ENCODE measurements around the gene TRIM33.
A peak's percentile ranks its signal among the peaks of the same experiment; 100 is the strongest.
"Not testable (repeated sequence)": the region's sequence is repeated elsewhere in the genome, so short reads cannot be mapped to it uniquely, and the experiment has no call there.

The TRIM33 gene

GRCh38 chr1:114397601-114398000 is 113.4 kb downstream of the TRIM33 start:
- no peak overlapping the region for H3K4me3 ChIP-seq (ENCODE audit: control insufficient read depth in 1 of 7, extremely low read depth in 1 of 7, insufficient read depth in 4 of 7, low read depth in 2 of 7, low read length in 6 of 7)
- 100% methylated on average over 1 of the region's 4 CpGs for WGBS (ENCODE audit: insufficient coverage)
- H3K4me1 ChIP-seq (ENCODE audit: control extremely low read depth in 1 of 4, control insufficient read depth in 4 of 4, insufficient read depth in 4 of 4, low read length in 3 of 4): no peaks in the 10 kb centered on the region
- peaks cover 9 to 47% (median 28%) of the 10 kb centered on the region in 4 experiments for H3K36me3 ChIP-seq (ENCODE audit: control insufficient read depth in 4 of 4, insufficient read depth in 4 of 4, low read length in 3 of 4)
- H3K27me3 ChIP-seq (replicated peaks in 2 of 5; ENCODE audit: control insufficient read depth in 4 of 5, insufficient read depth in 5 of 5, low read length in 4 of 5): no peaks in the 10 kb centered on the region
- no peaks in the 10 kb centered on the region for H3K9me3 ChIP-seq (ENCODE audit: control extremely low read depth in 1 of 5, control insufficient read depth in 4 of 5, insufficient read depth in 2 of 5, low read depth in 1 of 5, low read length in 4 of 5)
- ChIA-PET POLR2A (no interaction called here), CTCF (interaction anchor here (0.6 kb wide), 1 partner anchor 418 kb away, joined by 3 read pairs; the partner anchor contains the start of gene OLFML3)
- DNase-seq: no peak
- no peak overlapping the region for H3K27ac ChIP-seq (ENCODE audit: insufficient read depth in 1 of 2, low read depth in 1 of 2, low read length in 2 of 2, poor library complexity in 1 of 2, severe bottlenecking in 2 of 2)

DNA sequence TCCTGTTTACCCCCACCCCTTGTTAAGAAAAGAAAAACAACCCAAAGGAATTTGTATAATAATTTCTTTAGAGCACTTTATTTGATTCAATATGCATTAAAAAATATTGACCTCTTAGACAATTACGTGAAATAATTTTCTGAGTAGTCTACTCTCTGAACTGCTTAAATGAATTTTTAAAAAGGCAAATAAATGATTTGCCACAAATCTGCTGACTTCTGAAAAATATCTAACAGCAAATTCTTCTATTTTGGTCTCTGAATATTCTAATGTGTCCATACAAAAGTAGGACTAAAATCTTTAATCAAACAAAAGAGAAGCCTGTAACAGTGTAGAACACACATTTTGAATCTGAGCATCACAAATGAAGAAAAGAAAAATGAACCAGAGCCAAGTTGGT is 115.1 kb downstream of the TRIM33 start:
- CTCF ChIA-PET: no interaction called here
- Histone ChIP-seq H3K27ac (ENCODE audit: insufficient read depth in 1 of 2, low read depth in 1 of 2, low read length in 2 of 2, poor library complexity in 1 of 2, severe bottlenecking in 2 of 2) (no peak overlapping the region), H3K4me3 (ENCODE audit: control insufficient read depth in 1 of 7, extremely low read depth in 1 of 7, insufficient read depth in 4 of 7, low read depth in 2 of 7, low read length in 6 of 7) (no peak overlapping the region), H3K27me3 (replicated peaks in 2 of 5; ENCODE audit: control insufficient read depth in 4 of 5, insufficient read depth in 5 of 5, low read length in 4 of 5) (no peaks in the 10 kb centered on the region), H3K9me3 (ENCODE audit: control extremely low read depth in 1 of 5, control insufficient read depth in 4 of 5, insufficient read depth in 2 of 5, low read depth in 1 of 5, low read length in 4 of 5) (no peaks in the 10 kb centered on the region), H3K36me3 (ENCODE audit: control insufficient read depth in 4 of 4, insufficient read depth in 4 of 4, low read length in 3 of 4) (peaks cover 12 to 45% (median 20%) of the 10 kb centered on the region in 4 experiments), H3K4me1 (ENCODE audit: control extremely low read depth in 1 of 4, control insufficient read depth in 4 of 4, insufficient read depth in 4 of 4, low read length in 3 of 4) (no peaks in the 10 kb centered on the region)
- DNase-seq: no peak
- POLR2A ChIA-PET: no interaction called here
- WGBS (ENCODE audit: insufficient coverage): no CpG with 5 or more reads among the region's 1 CpG

- H3K27me3 ChIP-seq (replicated peaks in 2 of 5; ENCODE audit: control insufficient read depth in 4 of 5, insufficient read depth in 5 of 5, low read length in 4 of 5): no peaks in the 10 kb centered on the region
- no peaks in the 10 kb centered on the region for H3K4me1 ChIP-seq (ENCODE audit: control extremely low read depth in 1 of 4, control insufficient read depth in 4 of 4, insufficient read depth in 4 of 4, low read length in 3 of 4)
- no peak overlapping the region for H3K4me3 ChIP-seq (ENCODE audit: control insufficient read depth in 1 of 7, extremely low read depth in 1 of 7, insufficient read depth in 4 of 7, low read depth in 2 of 7, low read length in 6 of 7)
- peaks cover 5 to 34% (median 15%) of the 10 kb centered on the region in 4 experiments for H3K36me3 ChIP-seq (ENCODE audit: control insufficient read depth in 4 of 4, insufficient read depth in 4 of 4, low read length in 3 of 4)
- peaks cover 0 to 4% (median 2%) of the 10 kb centered on the region in 5 experiments for H3K9me3 ChIP-seq (ENCODE audit: control extremely low read depth in 1 of 5, control insufficient read depth in 4 of 5, insufficient read depth in 2 of 5, low read depth in 1 of 5, low read length in 4 of 5)
- ChIA-PET CTCF (interaction anchor here (0.9 to 1.0 kb wide), 2 partner anchors 14 to 37 kb away, joined by 3 read pairs; no protein-coding TSS in a partner anchor), POLR2A (no interaction called here)
- DNase-seq: no peak
- no peak overlapping the region for H3K27ac ChIP-seq (ENCODE audit: insufficient read depth in 1 of 2, low read depth in 1 of 2, low read length in 2 of 2, poor library complexity in 1 of 2, severe bottlenecking in 2 of 2)
These were observed 120.0 kb downstream of the TRIM33 start for GRCh38 chr1:114390960-114391359.

- Histone ChIP-seq H3K27me3 (replicated peaks in 2 of 5; ENCODE audit: control insufficient read depth in 4 of 5, insufficient read depth in 5 of 5, low read length in 4 of 5) (no peaks in the 10 kb centered on the region), H3K4me1 (ENCODE audit: control extremely low read depth in 1 of 4, control insufficient read depth in 4 of 4, insufficient read depth in 4 of 4, low read length in 3 of 4) (no peaks in the 10 kb centered on the region), H3K9me3 (ENCODE audit: control extremely low read depth in 1 of 5, control insufficient read depth in 4 of 5, insufficient read depth in 2 of 5, low read depth in 1 of 5, low read length in 4 of 5) (peaks cover 0 to 10% (median 4%) of the 10 kb centered on the region in 5 experiments), H3K27ac (ENCODE audit: insufficient read depth in 1 of 2, low read depth in 1 of 2, low read length in 2 of 2, poor library complexity in 1 of 2, severe bottlenecking in 2 of 2) (no peak overlapping the region), H3K4me3 (ENCODE audit: control insufficient read depth in 1 of 7, extremely low read depth in 1 of 7, insufficient read depth in 4 of 7, low read depth in 2 of 7, low read length in 6 of 7) (no peak overlapping the region), H3K36me3 (ENCODE audit: control insufficient read depth in 4 of 4, insufficient read depth in 4 of 4, low read length in 3 of 4) (peaks cover 2 to 33% (median 14%) of the 10 kb centered on the region in 4 experiments)
- CTCF ChIA-PET: interaction anchor here (1.0 kb wide), 1 partner anchor 13 kb away, joined by 3 read pairs; no protein-coding TSS in a partner anchor
- POLR2A ChIA-PET: no interaction called here
- DNase-seq: no peak
- 100% methylated on average over 3 of the region's 4 CpGs for whole genome bisulfite sequencing (ENCODE audit: insufficient coverage)
These were observed 120.6 kb downstream of the TRIM33 start for GRCh38 chr1:114390361-114390760.

DNA sequence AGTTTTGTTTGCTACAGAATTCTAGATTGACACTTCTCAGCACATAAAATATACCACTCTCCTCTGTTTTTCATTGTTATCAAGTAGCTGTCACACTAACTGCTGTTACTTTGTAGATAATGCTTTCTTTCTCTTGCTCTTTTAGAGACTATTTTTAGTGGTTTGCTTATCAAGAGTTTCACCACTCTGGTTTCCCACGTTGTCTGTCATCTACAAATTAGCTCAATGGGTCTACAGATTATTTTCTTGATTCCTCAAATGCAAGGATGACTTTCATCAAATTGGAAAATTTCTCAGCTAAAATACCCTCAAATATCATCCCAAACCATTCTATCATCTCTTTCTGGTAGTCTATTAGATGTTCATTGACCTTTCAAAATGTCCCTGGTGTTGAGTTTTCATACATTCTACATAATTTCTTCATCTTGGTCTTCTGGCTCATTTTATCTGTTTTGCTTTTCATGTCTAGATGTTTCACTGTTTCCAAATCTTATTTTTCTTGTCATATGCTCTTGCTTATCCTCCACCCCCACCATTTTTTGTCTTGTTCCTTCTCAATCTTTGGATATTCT is 122.5 kb downstream of the TRIM33 start:
- Histone ChIP-seq H3K36me3 (ENCODE audit: control insufficient read depth in 4 of 4, insufficient read depth in 4 of 4, low read length in 3 of 4) (peaks cover 0 to 22% (median 9%) of the 10 kb centered on the region in 4 experiments), H3K27ac (ENCODE audit: insufficient read depth in 1 of 2, low read depth in 1 of 2, low read length in 2 of 2, poor library complexity in 1 of 2, severe bottlenecking in 2 of 2) (no peak overlapping the region), H3K4me1 (ENCODE audit: control extremely low read depth in 1 of 4, control insufficient read depth in 4 of 4, insufficient read depth in 4 of 4, low read length in 3 of 4) (no peaks in the 10 kb centered on the region), H3K27me3 (replicated peaks in 2 of 5; ENCODE audit: control insufficient read depth in 4 of 5, insufficient read depth in 5 of 5, low read length in 4 of 5) (no peaks in the 10 kb centered on the region), H3K4me3 (ENCODE audit: control insufficient read depth in 1 of 7, extremely low read depth in 1 of 7, insufficient read depth in 4 of 7, low read depth in 2 of 7, low read length in 6 of 7) (no peak overlapping the region), H3K9me3 (ENCODE audit: control extremely low read depth in 1 of 5, control insufficient read depth in 4 of 5, insufficient read depth in 2 of 5, low read depth in 1 of 5, low read length in 4 of 5) (peaks cover 0 to 22% (median 8%) of the 10 kb centered on the region in 5 experiments)
- POLR2A ChIA-PET: no interaction called here
- peak; percentile 23 to 60 (median 31) for DNase-seq
- CTCF ChIA-PET: no interaction called here
- no CpG with 5 or more reads among the region's 1 CpG for WGBS (ENCODE audit: insufficient coverage)

DNA sequence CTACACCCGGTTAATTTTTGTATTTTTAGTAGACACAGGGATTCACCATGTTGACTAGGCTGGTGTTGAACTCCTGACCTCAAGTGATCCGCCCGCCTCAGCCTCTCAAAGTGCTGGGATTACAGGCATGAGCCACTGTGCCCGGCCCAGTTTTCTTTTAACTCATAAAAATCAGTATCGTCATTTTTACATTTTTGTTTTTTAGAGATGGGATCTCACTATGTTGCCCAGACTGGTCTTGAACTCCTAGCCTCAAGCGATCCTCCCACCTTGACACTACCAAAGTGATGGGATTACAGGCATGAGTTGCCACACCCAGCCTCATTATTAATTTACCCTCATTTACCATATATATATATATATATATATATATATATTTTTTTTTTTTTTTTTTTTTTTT is 123.4 kb downstream of the TRIM33 start:
- POLR2A ChIA-PET; H3K27ac ChIP-seq (ENCODE audit: insufficient read depth in 1 of 2, low read depth in 1 of 2, low read length in 2 of 2, poor library complexity in 1 of 2, severe bottlenecking in 2 of 2); H3K4me3 ChIP-seq (ENCODE audit: control insufficient read depth in 1 of 7, extremely low read depth in 1 of 7, insufficient read depth in 4 of 7, low read depth in 2 of 7, low read length in 6 of 7); CTCF ChIA-PET; H3K27me3 ChIP-seq (replicated peaks in 2 of 5; ENCODE audit: control insufficient read depth in 4 of 5, insufficient read depth in 5 of 5, low read length in 4 of 5); DNase-seq; H3K4me1 ChIP-seq (ENCODE audit: control extremely low read depth in 1 of 4, control insufficient read depth in 4 of 4, insufficient read depth in 4 of 4, low read length in 3 of 4): not testable (repeated sequence)
- 98% methylated on average over 3 of the region's 6 CpGs for WGBS (ENCODE audit: insufficient coverage)
- Histone ChIP-seq H3K9me3 (ENCODE audit: control extremely low read depth in 1 of 5, control insufficient read depth in 4 of 5, insufficient read depth in 2 of 5, low read depth in 1 of 5, low read length in 4 of 5) (peaks cover 0 to 22% (median 8%) of the 10 kb centered on the region in 5 experiments), H3K36me3 (ENCODE audit: control insufficient read depth in 4 of 4, insufficient read depth in 4 of 4, low read length in 3 of 4) (peaks cover 0 to 19% (median 8%) of the 10 kb centered on the region in 4 experiments)

DNA sequence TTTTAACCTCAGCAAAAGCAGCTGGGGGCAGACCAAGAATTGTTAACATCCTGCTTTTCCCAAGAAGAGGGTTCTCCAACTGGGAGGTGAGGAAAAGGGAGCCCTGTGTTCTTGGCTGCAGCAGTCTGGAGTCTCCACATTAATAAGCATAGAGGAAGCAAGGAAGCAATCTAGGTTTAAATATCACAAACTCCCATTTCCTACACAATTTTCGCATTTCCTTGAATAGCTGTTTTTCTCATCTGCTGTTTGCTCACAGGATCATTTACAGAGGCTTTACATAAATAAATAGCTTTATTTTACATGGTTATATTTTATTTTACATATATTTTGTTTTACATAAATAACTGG is 124.0 kb downstream of the TRIM33 start:
- H3K36me3 ChIP-seq (ENCODE audit: control insufficient read depth in 4 of 4, insufficient read depth in 4 of 4, low read length in 3 of 4): peaks cover 0 to 14% (median 4%) of the 10 kb centered on the region in 4 experiments
- no CpG with 5 or more reads among the region's 1 CpG for WGBS (ENCODE audit: insufficient coverage)
- H3K27ac ChIP-seq (ENCODE audit: insufficient read depth in 1 of 2, low read depth in 1 of 2, low read length in 2 of 2, poor library complexity in 1 of 2, severe bottlenecking in 2 of 2): no peak overlapping the region
- no peaks in the 10 kb centered on the region for H3K27me3 ChIP-seq (replicated peaks in 2 of 5; ENCODE audit: control insufficient read depth in 4 of 5, insufficient read depth in 5 of 5, low read length in 4 of 5)
- peaks cover 0 to 22% (median 8%) of the 10 kb centered on the region in 5 experiments for H3K9me3 ChIP-seq (ENCODE audit: control extremely low read depth in 1 of 5, control insufficient read depth in 4 of 5, insufficient read depth in 2 of 5, low read depth in 1 of 5, low read length in 4 of 5)
- no peak for DNase-seq
- no peaks in the 10 kb centered on the region for H3K4me1 ChIP-seq (ENCODE audit: control extremely low read depth in 1 of 4, control insufficient read depth in 4 of 4, insufficient read depth in 4 of 4, low read length in 3 of 4)
- ChIA-PET POLR2A (no interaction called here), CTCF (interaction anchor here (2.0 kb wide), 1 partner anchor 40 kb away, joined by 6 read pairs; no protein-coding TSS in a partner anchor)
- no peak overlapping the region for H3K4me3 ChIP-seq (ENCODE audit: control insufficient read depth in 1 of 7, extremely low read depth in 1 of 7, insufficient read depth in 4 of 7, low read depth in 2 of 7, low read length in 6 of 7)

Measured in common myeloid progenitor, CD34-positive (primary cell).